ENCODE data around the gene MINDY4. TPM values are rescaled to one million over a fixed set of nuclear protein-coding genes. Genes with fewer than 3 reads are reported as not detected.

Gene MINDY4
- total RNA-seq, 1 donor from 2014 or later, result 2.4 TPM

DNA sequence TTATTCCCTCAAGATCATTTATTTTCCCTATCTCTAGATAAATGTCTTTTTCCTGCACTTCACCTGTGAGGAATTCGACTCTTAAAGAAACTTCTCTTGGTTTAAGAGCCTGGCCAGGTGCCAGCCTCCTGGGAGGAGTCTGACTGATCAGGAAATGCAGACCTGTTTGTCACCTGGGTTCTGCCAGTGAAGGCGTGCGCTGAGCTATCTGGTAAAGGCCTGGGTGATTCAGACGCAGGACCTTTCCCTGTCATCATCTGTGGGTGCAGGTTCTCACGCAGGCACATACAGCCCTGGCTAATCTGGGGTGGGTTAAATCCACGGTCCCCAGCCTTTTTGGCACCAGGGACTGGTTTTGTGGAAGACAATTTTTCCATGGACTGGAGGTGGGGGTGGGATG lies 75.2 kb downstream of the MINDY4 start:
- no peak for DNase-seq (ENCODE audit: low spot score in 2 of 2)
- FAIRE-seq, result no peak

- no peak for DNase-seq (ENCODE audit: low spot score in 2 of 2)
- FAIRE-seq, result no peak
These were observed 77.1 kb downstream of the MINDY4 start for GRCh38 chr7:30848121-30848855.

DNA sequence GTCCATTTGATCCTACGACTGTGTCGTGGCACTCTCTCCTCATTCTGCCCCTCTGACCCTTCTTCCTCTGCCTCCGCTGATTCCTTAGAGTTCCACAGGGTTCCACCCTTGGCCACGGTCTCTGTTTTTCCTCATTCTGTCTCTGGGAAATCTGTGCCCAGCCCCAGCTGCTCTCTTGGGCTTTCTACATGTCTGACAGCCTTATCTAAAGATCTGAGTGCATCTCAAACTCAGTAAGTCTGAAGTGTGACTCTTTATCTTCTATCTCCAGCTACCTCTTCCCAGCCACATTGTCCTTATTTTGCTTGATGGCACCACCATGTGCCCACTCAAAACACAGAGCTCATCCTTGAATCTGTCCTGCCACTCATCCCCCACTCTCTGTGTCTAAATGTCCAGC lies 78.3 kb downstream of the MINDY4 start:
- DNase-seq (ENCODE audit: low spot score in 2 of 2), result no peak

GRCh38 chr7:30850426-30850825 lies 79.2 kb downstream of the MINDY4 start:
- FAIRE-seq (no peak), DNase-seq (ENCODE audit: low spot score in 2 of 2) (no peak)

More for the DNA sequence above, 78.3 kb downstream of the MINDY4 start:
- FAIRE-seq, result no peak

- FAIRE-seq, result no peak
- DNase-seq (ENCODE audit: low spot score in 2 of 2), result no peak
These were observed 80.6 kb downstream of the MINDY4 start for GRCh38 chr7:30851651-30852307.

DNA sequence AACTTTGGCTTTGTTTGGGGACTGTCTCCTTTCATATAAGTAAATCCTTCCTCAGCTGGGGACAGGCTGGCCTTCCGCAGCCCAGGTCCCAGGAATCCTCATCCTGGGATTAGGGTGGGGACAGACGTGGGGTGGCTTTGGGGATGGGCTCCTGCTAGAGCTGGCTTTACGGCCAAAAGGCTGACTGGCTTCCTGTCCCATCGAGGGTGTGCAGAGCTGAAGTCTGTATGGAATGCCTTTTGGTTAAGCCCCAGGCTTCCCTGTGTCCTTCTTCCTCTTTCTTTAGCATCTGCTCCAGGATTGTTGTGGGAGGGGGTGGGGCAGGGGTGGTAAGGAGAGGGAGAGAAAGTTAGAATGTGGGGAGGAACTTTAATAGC lies 81.1 kb downstream of the MINDY4 start:
- DNase-seq (ENCODE audit: low spot score in 2 of 2) (no peak), FAIRE-seq (no peak)

GRCh38 chr7:30852744-30853288 lies 81.6 kb downstream of the MINDY4 start:
- DNase-seq (ENCODE audit: low spot score in 2 of 2) (no peak), FAIRE-seq (no peak)

DNA sequence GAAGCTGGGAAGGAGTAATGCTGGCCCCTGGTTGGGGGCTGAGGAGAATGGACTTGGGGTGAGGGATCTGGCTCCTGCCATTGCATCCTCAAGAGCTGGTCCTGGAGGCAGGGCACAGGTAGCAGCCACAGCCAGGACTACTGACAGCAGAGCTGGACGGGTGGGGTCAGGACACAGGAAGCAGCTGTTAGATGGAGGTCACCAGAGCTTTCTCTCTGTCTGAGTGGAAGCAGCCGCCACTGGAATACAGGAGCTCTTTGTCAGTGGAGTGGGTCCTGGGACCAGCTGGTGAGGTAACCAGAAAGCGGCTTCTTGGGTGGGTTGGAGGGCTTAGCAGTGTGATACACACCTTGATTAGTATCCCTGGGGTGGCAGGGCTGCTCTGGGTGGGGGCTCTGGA lies 82.4 kb downstream of the MINDY4 start:
- no peak for DNase-seq (ENCODE audit: low spot score in 2 of 2)
- no peak for FAIRE-seq

DNA sequence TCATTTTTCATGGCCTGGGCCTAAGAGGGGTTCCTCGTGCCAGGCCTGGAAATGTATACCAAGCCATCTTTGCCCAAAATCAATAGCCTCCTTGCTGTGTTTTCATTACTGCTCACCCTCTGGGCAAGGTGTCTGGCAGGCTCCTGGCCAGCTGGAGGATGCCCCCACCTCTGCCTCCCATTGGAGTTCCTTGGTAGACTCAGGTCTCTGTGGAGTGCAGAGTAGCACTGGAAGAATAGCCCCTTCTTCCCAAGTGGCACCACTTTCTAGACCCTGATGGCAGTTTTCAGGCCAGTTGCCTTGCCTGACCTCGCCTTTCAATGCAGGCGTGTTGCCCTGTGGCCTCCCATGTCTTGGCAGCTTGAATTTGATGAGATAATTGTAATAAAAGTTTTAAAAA lies 84.7 kb downstream of the MINDY4 start:
- FAIRE-seq, result no peak
- no peak for DNase-seq (ENCODE audit: low spot score in 2 of 2)

GRCh38 chr7:30858576-30858975 lies 87.4 kb downstream of the MINDY4 start:
- DNase-seq (ENCODE audit: low spot score in 2 of 2), result no peak

GRCh38 chr7:30859202-30859939 lies 88.2 kb downstream of the MINDY4 start:
- DNase-seq (ENCODE audit: low spot score in 2 of 2) (no peak), FAIRE-seq (no peak)

More at GRCh38 chr7:30858576-30858975, 87.4 kb downstream of the MINDY4 start:
- FAIRE-seq, result no peak

GRCh38 chr7:30859940-30860496 lies 88.8 kb downstream of the MINDY4 start:
- DNase-seq (ENCODE audit: low spot score in 2 of 2), result no peak

GRCh38 chr7:30861612-30862011 lies 90.4 kb downstream of the MINDY4 start:
- FAIRE-seq, result no peak
- no peak for DNase-seq (ENCODE audit: low spot score in 2 of 2)

More at GRCh38 chr7:30859940-30860496, 88.8 kb downstream of the MINDY4 start:
- no peak for FAIRE-seq

GRCh38 chr7:30862995-30863705 lies 91.9 kb downstream of the MINDY4 start:
- DNase-seq (ENCODE audit: low spot score in 2 of 2) (no peak), FAIRE-seq (no peak)

DNA sequence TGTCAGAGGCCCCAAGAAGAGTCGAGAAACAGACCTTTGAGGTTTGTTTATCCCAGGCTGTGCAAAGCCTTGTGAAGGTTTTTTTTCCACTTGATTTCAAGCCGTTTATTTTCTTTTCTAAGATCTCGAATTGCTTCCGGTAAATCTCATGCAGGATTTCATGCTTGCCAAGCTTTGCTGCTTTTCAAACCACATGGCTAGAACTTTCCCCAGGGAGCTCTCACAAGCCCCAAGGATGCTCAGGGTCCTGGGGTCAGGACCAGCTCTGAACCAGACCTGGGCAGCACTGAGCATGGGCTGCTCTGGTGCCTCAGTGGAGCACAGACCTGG lies 92.5 kb downstream of the MINDY4 start:
- FAIRE-seq, result no peak
- DNase-seq (ENCODE audit: low spot score in 2 of 2), result no peak

GRCh38 chr7:30864101-30864500 lies 92.9 kb downstream of the MINDY4 start:
- no peak for FAIRE-seq
- no peak for DNase-seq (ENCODE audit: low spot score in 2 of 2)

GRCh38 chr7:30865076-30865475 lies 93.9 kb downstream of the MINDY4 start:
- FAIRE-seq (no peak), DNase-seq (ENCODE audit: low spot score in 2 of 2) (no peak)

GRCh38 chr7:30865821-30866220 lies 94.6 kb downstream of the MINDY4 start:
- DNase-seq (ENCODE audit: low spot score in 2 of 2), result no peak

GRCh38 chr7:30866939-30867338 lies 95.7 kb downstream of the MINDY4 start:
- FAIRE-seq (no peak), DNase-seq (ENCODE audit: low spot score in 2 of 2) (no peak)

More at GRCh38 chr7:30865821-30866220, 94.6 kb downstream of the MINDY4 start:
- FAIRE-seq, result no peak

DNA sequence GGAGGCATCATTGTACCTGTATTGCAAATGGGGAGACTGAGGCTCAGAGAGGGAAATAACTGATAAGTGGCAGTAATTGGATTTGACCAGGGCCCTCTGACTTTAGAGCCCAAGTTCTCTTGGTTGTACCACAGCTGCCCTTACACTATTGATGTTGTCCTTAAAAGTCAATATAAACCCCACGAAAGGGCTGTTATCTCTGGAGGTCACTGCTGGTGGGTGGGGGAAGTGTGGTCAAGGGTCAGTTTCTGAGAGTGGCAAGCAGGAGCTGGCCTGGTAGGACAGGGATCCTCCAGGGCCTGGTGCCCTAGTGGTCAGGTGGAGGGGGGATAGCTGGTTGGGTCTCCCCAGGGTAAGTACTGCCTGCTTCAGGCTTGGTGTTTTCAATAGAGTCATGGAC lies 96.3 kb downstream of the MINDY4 start:
- no peak for DNase-seq (ENCODE audit: low spot score in 2 of 2)
- FAIRE-seq, result no peak
